ENCODE data around the gene MAP1LC3B2. TPM values are rescaled to one million over a fixed set of nuclear protein-coding genes. Genes with fewer than 3 reads are reported as not detected.

MAP1LC3B2 gene
- total RNA-seq, 1 donor from 2014 or later: 5.8 TPM

- no peak overlapping the region for H3K4me3 ChIP-seq (ENCODE audit: insufficient read depth, low read depth, low read length)
- peaks cover 34% of the 10 kb centered on the region for H3K4me1 Mint-ChIP-seq (ENCODE audit: low read depth, unreplicated experiment)
- H3K27ac ChIP-seq (ENCODE audit: low read depth, low read length): no peak overlapping the region
- H3K4me3 Mint-ChIP-seq (ENCODE audit: unreplicated experiment): no peak overlapping the region
- H3K36me3 Mint-ChIP-seq (ENCODE audit: low read depth, unreplicated experiment): peaks cover 2% of the 10 kb centered on the region
- no peaks in the 10 kb centered on the region for H4K20me1 ChIP-seq (ENCODE audit: insufficient read depth, low read length)
- no peaks in the 10 kb centered on the region for H3K9me3 Mint-ChIP-seq (ENCODE audit: unreplicated experiment)
- no peaks in the 10 kb centered on the region for H3K79me2 ChIP-seq (ENCODE audit: insufficient read depth, low read length)
- H3K4me2 ChIP-seq (ENCODE audit: low read length): peak overlapping the region; percentile 85
- no peak for TF ChIP-seq CTCF (IDR thresholded peaks at IDR 0.05; ENCODE audit: insufficient read depth, low read depth, low read length)
- no peak for TF ChIP-seq EZH2 (IDR thresholded peaks at IDR 0.05; ENCODE audit: insufficient read depth, low read length)
- H3K27me3 Mint-ChIP-seq (ENCODE audit: low read depth, unreplicated experiment): peaks cover 2% of the 10 kb centered on the region
- DNase-seq (ENCODE audit: low read depth) (no peak), FAIRE-seq (no peak)
- no peaks in the 10 kb centered on the region for H3K9me3 ChIP-seq (ENCODE audit: insufficient read depth, low read depth, low read length)
- H3K4me1 ChIP-seq (ENCODE audit: insufficient read depth, low read length): peaks cover 47% of the 10 kb centered on the region
- no peaks in the 10 kb centered on the region for H3K36me3 ChIP-seq (ENCODE audit: insufficient read depth, low read length)
- no peak overlapping the region for H2AFZ ChIP-seq (ENCODE audit: low read depth, low read length)
- H3K9ac ChIP-seq (ENCODE audit: low read length): no peak overlapping the region
- peak overlapping the region; percentile 62 for H3K27ac Mint-ChIP-seq (ENCODE audit: unreplicated experiment)
- H3K27me3 ChIP-seq (ENCODE audit: insufficient read depth, low read length): no peaks in the 10 kb centered on the region
Measured at GRCh38 chr12:116524311-116524710, 34.9 kb upstream of the MAP1LC3B2 start.

- peak overlapping the region; percentile 85 for H3K9ac ChIP-seq (ENCODE audit: low read length)
- H3K79me2 ChIP-seq (ENCODE audit: insufficient read depth, low read length): no peaks in the 10 kb centered on the region
- Mint-ChIP-seq H3K27ac (ENCODE audit: unreplicated experiment) (peak overlapping the region; percentile 91), H3K27me3 (ENCODE audit: low read depth, unreplicated experiment) (no peaks in the 10 kb centered on the region), H3K36me3 (ENCODE audit: low read depth, unreplicated experiment) (peaks cover 2% of the 10 kb centered on the region), H3K9me3 (ENCODE audit: unreplicated experiment) (no peaks in the 10 kb centered on the region), H3K4me1 (ENCODE audit: low read depth, unreplicated experiment) (peaks cover 34% of the 10 kb centered on the region), H3K4me3 (ENCODE audit: unreplicated experiment) (no peak overlapping the region)
- FAIRE-seq (no peak), DNase-seq (ENCODE audit: low read depth) (peak; percentile 60)
- peak overlapping the region; percentile 85 for H3K4me2 ChIP-seq (ENCODE audit: low read length)
- TF ChIP-seq EZH2 (IDR thresholded peaks at IDR 0.05; ENCODE audit: insufficient read depth, low read length): no peak
- TF ChIP-seq CTCF (IDR thresholded peaks at IDR 0.05; ENCODE audit: insufficient read depth, low read depth, low read length): peak; percentile 32
- H2AFZ ChIP-seq (ENCODE audit: low read depth, low read length): no peak overlapping the region
- H3K4me1 ChIP-seq (ENCODE audit: insufficient read depth, low read length): peaks cover 47% of the 10 kb centered on the region
- peak overlapping the region; percentile 86 for H3K27ac ChIP-seq (ENCODE audit: low read depth, low read length)
- no peaks in the 10 kb centered on the region for H3K9me3 ChIP-seq (ENCODE audit: insufficient read depth, low read depth, low read length)
- H3K27me3 ChIP-seq (ENCODE audit: insufficient read depth, low read length): no peaks in the 10 kb centered on the region
- no peaks in the 10 kb centered on the region for H3K36me3 ChIP-seq (ENCODE audit: insufficient read depth, low read length)
- no peaks in the 10 kb centered on the region for H4K20me1 ChIP-seq (ENCODE audit: insufficient read depth, low read length)
- H3K4me3 ChIP-seq (ENCODE audit: insufficient read depth, low read depth, low read length): peak overlapping the region; percentile 34
Measured at GRCh38 chr12:116524964-116525379, 34.2 kb upstream of the MAP1LC3B2 start.

GRCh38 chr12:116525418-116526001 lies 33.7 kb upstream of the MAP1LC3B2 start:
- Histone ChIP-seq H3K36me3 (ENCODE audit: insufficient read depth, low read length) (no peaks in the 10 kb centered on the region), H3K4me3 (ENCODE audit: insufficient read depth, low read depth, low read length) (peak overlapping the region; percentile 34), H3K9ac (ENCODE audit: low read length) (peak overlapping the region; percentile 85), H3K9me3 (ENCODE audit: insufficient read depth, low read depth, low read length) (no peaks in the 10 kb centered on the region), H3K27ac (ENCODE audit: low read depth, low read length) (peak overlapping the region; percentile 91), H3K4me2 (ENCODE audit: low read length) (peak overlapping the region; percentile 85), H3K27me3 (ENCODE audit: insufficient read depth, low read length) (no peaks in the 10 kb centered on the region), H4K20me1 (ENCODE audit: insufficient read depth, low read length) (no peaks in the 10 kb centered on the region), H2AFZ (ENCODE audit: low read depth, low read length) (peak overlapping the region; percentile 45), H3K79me2 (ENCODE audit: insufficient read depth, low read length) (no peaks in the 10 kb centered on the region), H3K4me1 (ENCODE audit: insufficient read depth, low read length) (peaks cover 45% of the 10 kb centered on the region)
- FAIRE-seq: peak; percentile 66
- Mint-ChIP-seq H3K4me3 (ENCODE audit: unreplicated experiment) (no peak overlapping the region), H3K27me3 (ENCODE audit: low read depth, unreplicated experiment) (peaks cover 2% of the 10 kb centered on the region), H3K4me1 (ENCODE audit: low read depth, unreplicated experiment) (peaks cover 34% of the 10 kb centered on the region), H3K27ac (ENCODE audit: unreplicated experiment) (peak overlapping the region; percentile 91), H3K36me3 (ENCODE audit: low read depth, unreplicated experiment) (peaks cover 2% of the 10 kb centered on the region), H3K9me3 (ENCODE audit: unreplicated experiment) (no peaks in the 10 kb centered on the region)
- peak; percentile 94 for DNase-seq (ENCODE audit: low read depth)
- no peak for TF ChIP-seq CTCF (IDR thresholded peaks at IDR 0.05; ENCODE audit: insufficient read depth, low read depth, low read length)
- TF ChIP-seq EZH2 (IDR thresholded peaks at IDR 0.05; ENCODE audit: insufficient read depth, low read length): no peak
